Measurements from ENCODE around the gene ITIH3.
A peak's percentile ranks its signal among the peaks of the same experiment; 100 is the strongest.

ITIH3 gene

GRCh38 chr3:52827441-52827840 lies 32.8 kb downstream of the ITIH3 start:
- H3K4me3 ChIP-seq (replicated peaks in 1 of 2; ENCODE audit: low read depth in 2 of 2, low read length in 2 of 2), result no peak overlapping the region
- DNase-seq (ENCODE audit: low read depth in 2 of 2), result peak; percentile 18 to 43

GRCh38 chr3:52827866-52828376 lies 33.3 kb downstream of the ITIH3 start:
- peak; percentile 16 for TF ChIP-seq CTCF (IDR thresholded peaks at IDR 0.05; ENCODE audit: low read depth, low read length)

More at GRCh38 chr3:52827441-52827840, 32.8 kb downstream of the ITIH3 start:
- TF ChIP-seq CTCF (IDR thresholded peaks at IDR 0.05; ENCODE audit: low read depth, low read length), result no peak

GRCh38 chr3:52829482-52829881 lies 34.9 kb downstream of the ITIH3 start:
- no peak for DNase-seq (ENCODE audit: low read depth in 2 of 2)
- no peak overlapping the region for H3K4me3 ChIP-seq (replicated peaks in 1 of 2; ENCODE audit: low read depth in 2 of 2, low read length in 2 of 2)
- TF ChIP-seq CTCF (IDR thresholded peaks at IDR 0.05; ENCODE audit: low read depth, low read length), result no peak

More at GRCh38 chr3:52827866-52828376, 33.3 kb downstream of the ITIH3 start:
- no peak for DNase-seq (ENCODE audit: low read depth in 2 of 2)
- no peak overlapping the region for H3K4me3 ChIP-seq (replicated peaks in 1 of 2; ENCODE audit: low read depth in 2 of 2, low read length in 2 of 2)

GRCh38 chr3:52829906-52830463 lies 35.4 kb downstream of the ITIH3 start:
- TF ChIP-seq CTCF (IDR thresholded peaks at IDR 0.05; ENCODE audit: low read depth, low read length), result no peak
- no peak for DNase-seq (ENCODE audit: low read depth in 2 of 2)

GRCh38 chr3:52830535-52831258 lies 36.1 kb downstream of the ITIH3 start, which contains the start of gene ITIH4:
ITIH4 (minus strand) TSS chr3:52830672; CDS start chr3:52830642, 30 bp downstream.
- no peak for TF ChIP-seq CTCF (IDR thresholded peaks at IDR 0.05; ENCODE audit: low read depth, low read length)
- peak in 1 of 2 donors; percentile 13 for DNase-seq (ENCODE audit: low read depth in 2 of 2)
- no peak within 1 kb of the TSS for H3K4me3 ChIP-seq (replicated peaks in 1 of 2; ENCODE audit: low read depth in 2 of 2, low read length in 2 of 2)

More at GRCh38 chr3:52829906-52830463, 35.4 kb downstream of the ITIH3 start:
- H3K4me3 ChIP-seq (replicated peaks in 1 of 2; ENCODE audit: low read depth in 2 of 2, low read length in 2 of 2), result no peak overlapping the region

GRCh38 chr3:52831500-52832301 lies 37.1 kb downstream of the ITIH3 start:
- no peak for TF ChIP-seq CTCF (IDR thresholded peaks at IDR 0.05; ENCODE audit: low read depth, low read length)
- H3K4me3 ChIP-seq (replicated peaks in 1 of 2; ENCODE audit: low read depth in 2 of 2, low read length in 2 of 2), result no peak overlapping the region
- peak; percentile 70 to 85 for DNase-seq (ENCODE audit: low read depth in 2 of 2)
